DND-41 (cell line): ENCODE results near the gene ARHGDIB.

Experiments used
- ATAC-seq: fragments of 200-7000 bp; cut with Tn5 transposase; 3 replicates; pipeline ENCODE4 v1.9.1; 2021; ENCODE audit warnings: low read depth; ENCODE audit not compliant: insufficient read depth
- DNase-seq: peaks from one replicate; pipeline ENCODE4 v3.0.0-alpha.2; 2020
- H2AFZ ChIP-seq: 2 replicates; pipeline ENCODE4 v1.6.0; 2012; ENCODE audit warnings: low read depth, low read length
- H3K27ac ChIP-seq: 2 replicates; pipeline ENCODE4 v1.5.1; 2012; ENCODE audit warnings: low read length, inconsistent platforms
- H3K27me3 ChIP-seq: fragments of 200-600 bp; sonication (generic); 2 replicates; pipeline ENCODE4 v1.6.0; 2012; ENCODE audit warnings: low read length, mild to moderate bottlenecking, inconsistent platforms; ENCODE audit not compliant: insufficient read depth, poor library complexity
- H3K36me3 ChIP-seq: 2 replicates; pipeline ENCODE4 v1.5.1; 2012; ENCODE audit warnings: low read length, inconsistent platforms; ENCODE audit not compliant: insufficient read depth
- H3K4me1 ChIP-seq: 2 replicates; pipeline ENCODE4 v1.5.1; 2012; ENCODE audit warnings: mild to moderate bottlenecking, low read length; ENCODE audit not compliant: insufficient read depth
- H3K4me2 ChIP-seq: 2 replicates; pipeline ENCODE4 v1.6.0; 2012; ENCODE audit warnings: mild to moderate bottlenecking, moderate library complexity, low read length, inconsistent platforms; ENCODE audit not compliant: insufficient read depth
- H3K4me3 ChIP-seq, 2 experiments: fragments of 200-600 bp in 1 of 2; shearing (Covaris generic) in 1 of 2; 2 replicates each; pipeline ENCODE4 v1.5.1; 2012 to 2016; ENCODE audit warnings: inconsistent platforms in 2 of 2, low read length in 2 of 2, mild to moderate bottlenecking in 2 of 2, low read depth in 1 of 2, moderate library complexity in 1 of 2
- H3K79me2 ChIP-seq: 2 replicates; pipeline ENCODE4 v1.6.0; 2012; ENCODE audit warnings: low read length, inconsistent platforms; ENCODE audit not compliant: insufficient read depth
- H3K9ac ChIP-seq: 2 replicates; pipeline ENCODE4 v1.6.0; 2012; ENCODE audit warnings: low read depth, mild to moderate bottlenecking, inconsistent platforms, low read length, moderate library complexity
- H3K9me3 ChIP-seq: 2 replicates; pipeline ENCODE4 v1.5.1; 2012; ENCODE audit warnings: low read length, moderate library complexity, mild to moderate bottlenecking, inconsistent platforms; ENCODE audit not compliant: insufficient read depth, severe bottlenecking
- H4K20me1 ChIP-seq: 2 replicates; pipeline ENCODE4 v1.6.0; 2012; ENCODE audit warnings: low read length; ENCODE audit not compliant: insufficient read depth
- EZH2 ChIP-seq: IDR thresholded peaks from 3 replicates; pipeline ENCODE4 v1.6.1; 2012; ENCODE audit warnings: borderline replicate concordance, low read depth, mild to moderate bottlenecking, moderate library complexity, low read length, inconsistent platforms; ENCODE audit not compliant: severe bottlenecking
- TF ChIP-seq, protein P1 (sequence below): IDR thresholded peaks from 2 replicates; pipeline ENCODE4 v1.5.1; 2012; ENCODE audit warnings: borderline replicate concordance, low read length, moderate library complexity, mild to moderate bottlenecking; ENCODE audit not compliant: poor library complexity, severe bottlenecking; ENCODE audit errors: extremely low read depth

ARHGDIB gene

DNA sequence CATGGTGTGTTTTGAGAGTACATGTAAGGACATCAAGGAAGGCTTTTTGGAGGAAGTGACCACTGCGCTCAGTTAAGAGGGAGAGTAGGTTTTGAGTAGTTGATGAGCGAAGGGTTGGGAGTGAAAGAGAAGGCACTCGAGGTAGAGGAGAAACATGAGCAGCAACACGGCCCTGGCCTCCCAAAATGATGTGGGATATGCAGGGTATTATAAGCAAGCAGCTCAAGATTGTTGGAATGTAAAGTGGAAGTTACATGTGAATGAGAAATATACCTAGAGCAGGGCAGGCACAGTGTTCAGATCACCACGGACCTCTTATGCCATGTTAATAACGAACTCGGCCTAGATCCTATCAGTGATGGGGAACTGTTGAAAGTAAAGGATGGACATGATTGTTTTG, 2.1 kb upstream of the ARHGDIB start:
- peaks cover 9% of the 10 kb centered on the region; the same call in 1 of the 2 replicates for H4K20me1 ChIP-seq
- TF ChIP-seq, protein P1, sequence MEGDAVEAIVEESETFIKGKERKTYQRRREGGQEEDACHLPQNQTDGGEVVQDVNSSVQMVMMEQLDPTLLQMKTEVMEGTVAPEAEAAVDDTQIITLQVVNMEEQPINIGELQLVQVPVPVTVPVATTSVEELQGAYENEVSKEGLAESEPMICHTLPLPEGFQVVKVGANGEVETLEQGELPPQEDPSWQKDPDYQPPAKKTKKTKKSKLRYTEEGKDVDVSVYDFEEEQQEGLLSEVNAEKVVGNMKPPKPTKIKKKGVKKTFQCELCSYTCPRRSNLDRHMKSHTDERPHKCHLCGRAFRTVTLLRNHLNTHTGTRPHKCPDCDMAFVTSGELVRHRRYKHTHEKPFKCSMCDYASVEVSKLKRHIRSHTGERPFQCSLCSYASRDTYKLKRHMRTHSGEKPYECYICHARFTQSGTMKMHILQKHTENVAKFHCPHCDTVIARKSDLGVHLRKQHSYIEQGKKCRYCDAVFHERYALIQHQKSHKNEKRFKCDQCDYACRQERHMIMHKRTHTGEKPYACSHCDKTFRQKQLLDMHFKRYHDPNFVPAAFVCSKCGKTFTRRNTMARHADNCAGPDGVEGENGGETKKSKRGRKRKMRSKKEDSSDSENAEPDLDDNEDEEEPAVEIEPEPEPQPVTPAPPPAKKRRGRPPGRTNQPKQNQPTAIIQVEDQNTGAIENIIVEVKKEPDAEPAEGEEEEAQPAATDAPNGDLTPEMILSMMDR: no peak
- TF ChIP-seq EZH2: no peak
- peaks cover 16% of the 10 kb centered on the region for H3K36me3 ChIP-seq
- H3K79me2 ChIP-seq: peaks cover 60% of the 10 kb centered on the region
- DNase-seq (no peak), ATAC-seq (no peak)
- no peaks in the 10 kb centered on the region for H3K27me3 ChIP-seq
- no peaks in the 10 kb centered on the region for H3K9me3 ChIP-seq
- H3K4me3 ChIP-seq: peak overlapping the region in 1 of 2 experiments; percentile 77; a peak in 2 of 4 replicates
- peak overlapping the region; percentile 89 for H3K4me2 ChIP-seq
- peak overlapping the region; percentile 81 for H2AFZ ChIP-seq
- peaks cover 52% of the 10 kb centered on the region for H3K4me1 ChIP-seq
- peak overlapping the region; percentile 87 for H3K27ac ChIP-seq
- peak overlapping the region; percentile 78 for H3K9ac ChIP-seq

DNA sequence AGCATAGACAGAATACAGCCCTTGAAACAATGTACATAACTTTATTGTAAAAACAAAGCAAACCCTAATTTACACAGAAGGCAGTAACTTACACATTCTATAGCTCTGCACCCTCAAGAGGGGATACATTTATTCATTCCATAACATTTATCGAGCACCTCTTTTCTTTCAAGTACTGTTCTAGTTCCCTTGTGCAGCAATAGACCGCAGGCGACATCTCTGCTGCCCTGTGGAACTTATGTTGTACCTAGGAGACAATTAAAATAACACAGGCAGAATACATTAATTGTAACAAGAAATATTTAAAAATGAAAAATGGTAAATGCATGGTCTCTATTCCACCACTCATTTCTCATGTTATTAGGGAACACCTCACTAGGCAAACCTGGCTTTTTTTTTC, 1.4 kb upstream of the ARHGDIB start:
- Histone ChIP-seq H3K27ac (peak overlapping the region; percentile 87), H3K9me3 (no peaks in the 10 kb centered on the region), H3K4me3 (peak overlapping the region; percentile 41 to 77; a peak in 3 of 4 replicates), H3K36me3 (peaks cover 24% of the 10 kb centered on the region), H3K4me2 (peak overlapping the region; percentile 89), H2AFZ (peak overlapping the region; percentile 81), H4K20me1 (peaks cover 15% of the 10 kb centered on the region; the same call in 1 of the 2 replicates), H3K27me3 (no peaks in the 10 kb centered on the region), H3K79me2 (peaks cover 67% of the 10 kb centered on the region), H3K9ac (peak overlapping the region; percentile 78), H3K4me1 (peaks cover 59% of the 10 kb centered on the region)
- no peak for ATAC-seq
- DNase-seq: peak; percentile 47
- TF ChIP-seq, protein P1: peak; percentile 4
- TF ChIP-seq EZH2: no peak

DNA sequence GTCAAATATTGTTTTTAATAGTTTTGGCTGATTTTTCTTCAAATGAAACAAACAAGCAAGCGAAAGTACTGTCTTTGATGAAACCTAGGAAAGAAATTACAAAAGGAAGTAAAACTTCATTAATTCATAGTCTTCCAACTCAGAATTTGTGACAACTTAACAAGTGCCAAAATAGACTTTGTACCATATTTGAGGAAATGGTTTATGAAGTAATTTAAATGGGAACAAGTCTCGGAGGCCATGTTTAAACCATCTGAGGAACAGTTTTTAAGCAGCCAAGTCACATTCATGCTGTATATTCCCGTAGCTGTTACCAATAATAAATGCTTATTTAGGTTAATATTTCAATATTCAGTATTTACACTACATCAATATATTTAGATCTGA, 745 bp upstream of the ARHGDIB start:
- Histone ChIP-seq H3K27me3 (no peaks in the 10 kb centered on the region), H3K27ac (peak overlapping the region; percentile 87), H3K9ac (peak overlapping the region; percentile 78), H3K4me3 (peak overlapping the region; percentile 41 to 77), H3K9me3 (no peaks in the 10 kb centered on the region), H4K20me1 (peaks cover 19% of the 10 kb centered on the region; the same call in 1 of the 2 replicates), H3K4me2 (peak overlapping the region; percentile 89), H3K36me3 (peaks cover 29% of the 10 kb centered on the region), H3K4me1 (peaks cover 66% of the 10 kb centered on the region), H3K79me2 (peaks cover 73% of the 10 kb centered on the region), H2AFZ (peak overlapping the region; percentile 81)
- no peak for DNase-seq
- no peak for ATAC-seq
- TF ChIP-seq EZH2: no peak
- TF ChIP-seq, protein P1: no peak
